ENCODE data around the gene ZDHHC11.
"Not testable (repeated sequence)": the region's sequence is repeated elsewhere in the genome, so short reads cannot be mapped to it uniquely, and the experiment has no call there.

Gene ZDHHC11

GRCh38 chr5:747303-747844 is 103.4 kb downstream of the ZDHHC11 start:
- DNase-seq (ENCODE audit: low spot score): not testable (repeated sequence)

- DNase-seq (ENCODE audit: low spot score): peak; percentile 7
Measured at GRCh38 chr5:746258-746761, 104.5 kb downstream of the ZDHHC11 start.

All from Ammon's horn (tissue), 1 donor.